Stomach smooth muscle (tissue), 2 donors: ENCODE measurements around the gene SPDYA.

Experiments used
- H3K27ac ChIP-seq: one replicate; pipeline ENCODE4 v1.7.0; 2013; ENCODE audit warnings: mild to moderate bottlenecking, low read length, inconsistent platforms
- H3K27me3 ChIP-seq, 2 donors: one replicate each; pipeline ENCODE4 v1.7.0; 2013; ENCODE audit warnings: low read length in 2 of 2; ENCODE audit not compliant: insufficient read depth in 2 of 2, control insufficient read depth in 1 of 2
- H3K36me3 ChIP-seq, 2 donors: one replicate each; pipeline ENCODE4 v1.7.0; 2013; ENCODE audit warnings: low read length in 2 of 2; ENCODE audit not compliant: control insufficient read depth in 2 of 2, insufficient read depth in 2 of 2
- H3K4me1 ChIP-seq: one replicate; pipeline ENCODE4 v1.7.0; 2013; ENCODE audit warnings: low read length; ENCODE audit not compliant: control insufficient read depth, insufficient read depth
- H3K4me3 ChIP-seq, 2 donors: one replicate each; pipeline ENCODE4 v1.7.0; 2013; ENCODE audit warnings: low read length in 2 of 2
- H3K9ac ChIP-seq, 2 donors: one replicate each; pipeline ENCODE4 v1.7.0; 2013; ENCODE audit warnings: low read length in 2 of 2, mild to moderate bottlenecking in 1 of 2
- H3K9me3 ChIP-seq, 2 donors: one replicate each; pipeline ENCODE4 v1.7.0; 2013; ENCODE audit warnings: low read length in 2 of 2; ENCODE audit not compliant: control insufficient read depth in 2 of 2
- donor health status: healthy.
- donor health status: Pancreatic carcinoma.

Gene SPDYA

DNA sequence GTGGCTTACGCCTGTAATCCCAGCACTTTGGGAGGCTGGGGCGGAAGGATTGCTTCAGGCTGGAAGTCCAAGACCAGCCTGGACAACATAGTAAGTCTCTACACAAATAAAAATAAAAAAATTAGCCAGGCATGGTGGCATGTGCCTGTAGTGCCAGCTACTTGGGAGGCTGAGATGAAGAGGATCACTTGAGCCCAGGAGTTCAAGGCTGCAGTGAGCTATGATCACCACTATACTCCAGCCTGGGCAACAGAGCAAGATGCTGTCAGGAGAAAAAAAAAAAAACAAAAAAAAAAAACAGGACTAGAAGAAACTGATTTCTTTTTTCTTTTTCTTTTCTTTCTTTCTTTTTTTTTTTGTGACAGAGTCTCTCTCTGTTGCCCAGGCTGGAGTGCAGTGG, 13.6 kb downstream of the SPDYA start:
- Histone ChIP-seq H3K36me3 (no peaks in the 10 kb centered on the region), H3K4me1 (no peaks in the 10 kb centered on the region)

DNA sequence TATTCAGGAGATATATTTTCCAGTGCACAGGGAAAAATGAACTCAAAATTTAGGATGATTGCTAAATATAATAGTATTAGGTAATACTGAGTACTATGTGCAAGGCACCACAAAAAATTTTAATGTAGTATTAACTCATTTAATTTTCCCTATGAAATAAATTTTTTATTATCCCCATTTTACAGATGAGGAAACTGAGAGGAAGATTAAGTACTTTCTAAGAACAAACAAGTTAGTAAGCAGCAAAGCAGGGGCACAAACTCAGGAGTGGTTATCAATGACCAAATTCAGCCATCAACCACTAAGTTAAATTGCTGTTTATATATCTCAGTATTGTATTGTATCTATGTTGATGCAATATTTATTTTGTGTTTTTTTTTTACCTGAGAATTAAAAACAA, 14.2 kb downstream of the SPDYA start:
- Histone ChIP-seq H3K27ac (no peak overlapping the region), H3K36me3 (no peaks in the 10 kb centered on the region), H3K4me3 (no peak overlapping the region), H3K27me3 (no peaks in the 10 kb centered on the region), H3K9me3 (no peaks in the 10 kb centered on the region), H3K9ac (no peak overlapping the region), H3K4me1 (no peaks in the 10 kb centered on the region)

More for the DNA sequence above, 13.6 kb downstream of the SPDYA start:
- no peak overlapping the region for H3K4me3 ChIP-seq
- H3K9me3 ChIP-seq, result no peaks in the 10 kb centered on the region
- no peak overlapping the region for H3K27ac ChIP-seq
- no peak overlapping the region for H3K9ac ChIP-seq
- no peaks in the 10 kb centered on the region for H3K27me3 ChIP-seq

DNA sequence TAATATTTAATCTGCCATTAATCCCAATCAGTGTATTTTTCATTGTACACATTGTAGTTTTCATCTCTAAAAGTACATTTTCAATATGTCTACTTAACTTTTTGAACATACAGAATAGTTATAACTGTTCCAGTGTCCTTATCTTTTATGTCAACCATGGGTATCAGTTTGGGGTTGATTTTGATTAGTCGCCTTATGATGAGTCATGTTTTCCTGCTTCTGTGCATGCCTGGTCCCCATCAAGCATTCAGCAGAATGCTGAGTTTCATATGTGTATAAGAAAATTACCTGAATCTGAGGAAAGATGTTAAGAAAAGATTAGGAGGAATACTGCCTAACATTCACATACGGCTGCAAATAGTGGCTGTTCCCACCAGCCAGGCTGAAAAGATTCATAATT, 17.7 kb downstream of the SPDYA start:
- Histone ChIP-seq H3K27me3 (no peaks in the 10 kb centered on the region), H3K36me3 (no peaks in the 10 kb centered on the region), H3K9ac (no peak overlapping the region), H3K9me3 (no peaks in the 10 kb centered on the region), H3K27ac (no peak overlapping the region), H3K4me3 (no peak overlapping the region), H3K4me1 (no peaks in the 10 kb centered on the region)

DNA sequence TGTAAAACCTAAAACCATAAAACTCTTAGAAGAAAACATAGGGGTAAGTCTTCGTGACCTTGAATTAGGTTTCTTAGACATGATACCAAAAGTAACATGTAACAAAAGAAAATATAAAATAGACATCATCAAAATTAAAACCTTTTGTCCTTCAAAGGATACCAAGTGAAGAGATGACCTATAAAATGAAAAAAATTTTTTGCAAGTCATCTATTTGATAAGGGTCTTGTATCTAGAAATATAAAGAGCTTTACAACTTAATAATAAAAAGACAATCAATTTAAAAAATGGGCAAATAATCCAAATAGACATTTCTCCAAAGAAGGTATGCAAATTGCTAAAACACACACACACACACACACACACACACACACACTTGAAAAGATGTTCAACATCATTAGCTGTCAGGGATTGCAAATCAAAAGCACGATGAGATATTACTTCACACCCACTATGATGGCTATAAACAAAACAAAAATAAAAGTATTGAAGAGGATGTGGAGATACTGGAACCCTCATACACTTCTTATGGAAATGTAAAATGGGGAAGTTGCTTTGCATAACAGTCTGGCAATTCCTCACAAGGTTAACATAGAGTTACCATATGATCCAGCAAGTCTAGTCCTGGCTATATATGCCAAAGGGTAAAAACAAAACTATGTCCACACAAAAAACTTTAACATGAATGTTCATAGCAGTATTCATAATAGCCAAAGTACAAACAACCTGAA, 23.3 kb downstream of the SPDYA start:
- Histone ChIP-seq H3K4me3 (no peak overlapping the region), H3K36me3 (no peaks in the 10 kb centered on the region), H3K27ac (no peak overlapping the region), H3K4me1 (no peaks in the 10 kb centered on the region), H3K9me3 (no peaks in the 10 kb centered on the region), H3K27me3 (no peaks in the 10 kb centered on the region), H3K9ac (no peak overlapping the region)

DNA sequence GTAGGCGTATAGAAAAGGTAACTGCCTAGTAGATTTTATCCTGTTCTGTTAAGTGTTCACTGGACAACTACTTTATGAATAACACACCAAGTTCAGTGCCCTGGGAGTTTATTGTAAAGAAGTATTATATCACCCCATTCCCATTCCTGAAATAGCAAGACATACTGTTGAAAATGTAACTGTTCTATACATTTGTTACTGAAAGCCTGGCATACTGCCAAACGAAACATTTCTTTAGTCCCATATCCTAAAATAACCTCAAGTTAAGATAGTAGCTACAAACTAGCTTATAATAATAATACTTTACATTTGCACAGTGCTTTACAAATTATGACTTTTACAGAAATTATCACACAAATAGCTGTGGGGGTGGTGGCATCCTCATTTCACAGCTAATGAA, 25.1 kb downstream of the SPDYA start:
- no peaks in the 10 kb centered on the region for H3K36me3 ChIP-seq
- H3K27me3 ChIP-seq, result no peaks in the 10 kb centered on the region
- H3K9ac ChIP-seq, result no peak overlapping the region
- no peak overlapping the region for H3K27ac ChIP-seq
- H3K4me3 ChIP-seq, result no peak overlapping the region
- H3K4me1 ChIP-seq, result no peaks in the 10 kb centered on the region
- no peaks in the 10 kb centered on the region for H3K9me3 ChIP-seq

DNA sequence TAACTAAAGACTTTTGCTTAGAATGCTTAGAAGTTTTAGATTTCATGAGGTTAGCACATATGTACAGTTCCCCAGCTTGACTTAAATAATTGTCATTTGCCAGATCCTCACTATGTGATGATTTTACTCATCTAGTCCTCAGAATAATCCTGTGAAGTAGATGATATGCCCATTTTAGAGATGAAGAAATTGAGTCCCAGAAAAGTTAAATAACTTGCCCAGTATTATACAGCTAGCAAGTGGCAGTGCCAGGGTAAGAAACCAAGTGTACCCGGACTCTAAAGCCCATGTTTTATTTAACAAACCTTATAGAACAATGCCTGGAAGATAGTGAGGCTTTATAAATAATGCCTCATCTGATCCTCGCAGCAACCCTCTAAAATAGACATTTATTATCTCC, 28.3 kb downstream of the SPDYA start:
- Histone ChIP-seq H3K9me3 (no peaks in the 10 kb centered on the region), H3K36me3 (no peaks in the 10 kb centered on the region), H3K4me1 (no peaks in the 10 kb centered on the region), H3K9ac (no peak overlapping the region), H3K27me3 (no peaks in the 10 kb centered on the region), H3K27ac (no peak overlapping the region), H3K4me3 (no peak overlapping the region)

DNA sequence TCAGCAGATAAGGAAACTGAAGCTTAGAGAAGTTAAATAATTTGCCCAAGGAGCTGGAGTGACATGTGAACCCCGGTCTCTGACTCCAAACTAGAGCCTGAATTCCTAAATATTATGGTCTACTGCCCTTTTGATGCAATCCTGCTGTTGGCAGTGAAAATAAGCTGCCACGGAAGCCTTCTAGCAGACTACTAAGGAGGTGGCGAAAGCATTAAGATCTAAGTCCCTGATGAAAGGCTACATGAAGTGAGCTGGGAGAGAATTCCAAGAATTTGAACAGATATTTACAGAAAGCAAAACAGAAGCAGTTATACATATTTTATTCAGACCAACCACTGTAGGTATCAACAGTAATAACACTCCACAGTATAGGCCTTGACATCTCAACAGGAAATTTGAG, 31.4 kb downstream of the SPDYA start:
- Histone ChIP-seq H3K27me3 (no peaks in the 10 kb centered on the region), H3K27ac (no peak overlapping the region), H3K4me1 (no peaks in the 10 kb centered on the region), H3K9ac (no peak overlapping the region), H3K9me3 (no peaks in the 10 kb centered on the region), H3K4me3 (no peak overlapping the region), H3K36me3 (no peaks in the 10 kb centered on the region)

DNA sequence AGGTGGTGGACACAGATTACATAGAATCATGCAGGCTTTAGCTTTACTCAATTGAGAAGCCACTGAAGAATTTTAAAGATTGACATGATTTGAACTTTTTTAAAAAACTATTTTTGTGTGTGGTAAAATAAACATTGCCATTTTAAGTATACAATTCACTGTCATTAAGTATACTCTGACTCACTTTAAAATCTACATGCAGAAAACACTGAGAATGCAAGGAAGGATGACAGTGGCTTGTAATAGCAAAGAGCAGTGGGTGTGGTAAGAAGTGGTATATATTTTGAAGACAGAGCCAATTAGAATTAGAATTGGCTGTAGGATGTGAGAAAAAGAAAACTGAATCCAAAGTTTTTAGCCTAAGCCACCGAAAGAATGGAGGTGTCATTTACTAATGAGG, 44.6 kb downstream of the SPDYA start:
- Histone ChIP-seq H3K4me1 (no peaks in the 10 kb centered on the region), H3K4me3 (no peak overlapping the region), H3K9me3 (no peaks in the 10 kb centered on the region), H3K27ac (no peak overlapping the region), H3K36me3 (peaks cover 2 to 3% of the 10 kb centered on the region in 2 donors), H3K9ac (no peak overlapping the region), H3K27me3 (no peaks in the 10 kb centered on the region)

DNA sequence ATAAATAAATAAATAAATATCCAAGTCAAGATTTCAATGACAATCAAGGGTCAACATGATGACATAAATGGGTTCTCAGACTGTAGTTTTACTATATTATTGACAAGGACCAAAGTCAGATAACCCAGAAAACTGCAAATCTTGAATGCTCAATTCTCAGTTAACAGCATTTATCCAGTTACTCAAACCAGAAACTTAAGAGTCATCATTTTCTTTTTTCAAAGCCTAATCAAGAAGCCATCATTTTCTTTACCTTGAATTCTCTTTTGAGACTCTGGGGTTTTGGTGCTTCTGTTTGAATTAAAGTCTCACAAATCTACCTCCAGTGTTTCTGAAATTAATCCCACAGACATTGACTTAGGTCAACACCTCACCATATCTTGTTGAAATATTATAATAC, 45.3 kb downstream of the SPDYA start:
- Histone ChIP-seq H3K27ac (no peak overlapping the region), H3K9me3 (no peaks in the 10 kb centered on the region), H3K4me3 (no peak overlapping the region), H3K36me3 (peaks cover 2 to 8% of the 10 kb centered on the region in 2 donors), H3K27me3 (no peaks in the 10 kb centered on the region), H3K4me1 (no peaks in the 10 kb centered on the region), H3K9ac (no peak overlapping the region)

DNA sequence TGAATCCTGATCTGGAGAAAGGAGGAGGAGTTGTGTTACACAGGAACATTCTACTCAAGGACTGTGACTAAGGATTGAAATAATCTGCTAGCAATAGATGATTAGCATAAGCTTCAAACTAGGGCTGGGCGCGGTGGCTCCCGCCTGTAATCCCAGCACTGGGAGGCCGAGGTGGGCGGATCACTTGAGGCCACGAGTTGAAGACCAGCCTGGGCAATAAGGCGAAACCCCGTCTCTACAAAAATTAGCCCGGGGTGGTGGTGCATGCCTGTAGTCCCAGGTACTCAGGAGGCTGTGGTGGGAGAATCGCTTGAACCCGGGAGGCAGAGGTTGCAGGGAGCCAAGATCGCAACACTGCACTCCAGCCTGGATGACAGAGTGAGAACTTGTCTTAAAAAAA, 58.0 kb downstream of the SPDYA start:
- Histone ChIP-seq H3K27ac (no peak overlapping the region), H3K4me3 (peak overlapping the region; percentile 95 to 99), H3K4me1 (peaks cover 11% of the 10 kb centered on the region), H3K9me3 (no peaks in the 10 kb centered on the region), H3K36me3 (peaks cover 3 to 9% of the 10 kb centered on the region in 2 donors), H3K27me3 (no peaks in the 10 kb centered on the region), H3K9ac (no peak overlapping the region)

DNA sequence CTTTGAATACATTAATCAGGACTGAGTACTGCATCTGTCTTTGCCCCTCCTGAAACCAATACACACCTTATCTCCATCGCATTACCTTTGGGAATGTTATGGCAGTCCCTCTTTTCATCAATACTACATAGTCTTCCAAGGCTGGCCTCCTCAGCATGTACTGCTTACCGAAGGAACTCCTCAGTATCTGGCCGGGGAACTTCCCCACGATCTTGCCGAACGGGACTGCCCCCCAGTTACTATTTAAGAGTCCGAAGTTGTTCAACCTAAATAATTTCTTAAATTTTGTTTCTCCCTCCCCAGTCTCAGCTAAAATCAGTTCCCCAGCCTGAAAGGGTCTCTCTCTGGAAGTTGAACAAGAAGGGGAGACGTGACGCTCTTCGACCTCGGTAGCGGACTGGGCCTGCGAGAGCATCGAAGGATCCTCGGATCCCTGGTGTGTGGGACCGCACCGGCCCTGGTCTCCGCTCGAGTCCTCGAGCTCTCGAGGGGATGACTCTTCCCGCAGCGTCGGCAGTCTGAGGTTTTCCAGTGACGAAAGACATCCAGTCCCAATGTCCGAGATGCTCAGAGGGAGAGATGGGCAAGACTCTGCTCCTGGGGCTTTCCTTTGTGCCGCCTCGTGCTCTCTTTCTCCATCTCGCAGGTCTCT, 59.0 kb downstream of the SPDYA start:
- Histone ChIP-seq H3K9me3 (no peaks in the 10 kb centered on the region), H3K36me3 (peaks cover 0 to 4% of the 10 kb centered on the region in 2 donors), H3K27me3 (no peaks in the 10 kb centered on the region), H3K27ac (peak overlapping the region; percentile 67), H3K4me1 (peaks cover 11% of the 10 kb centered on the region), H3K9ac (peak overlapping the region; percentile 91 to 96), H3K4me3 (peak overlapping the region; percentile 95 to 99)
